IPS-15b (cell line): ENCODE results near the gene GASK1A.

Experiments used
- H3K27me3 ChIP-seq: one replicate; pipeline ENCODE4 v1.6.1; 2013; ENCODE audit warnings: low read length; ENCODE audit not compliant: control insufficient read depth, insufficient read depth
- H3K36me3 ChIP-seq: one replicate; pipeline ENCODE4 v1.6.1; 2013; ENCODE audit warnings: low read length; ENCODE audit not compliant: control insufficient read depth, insufficient read depth
- H3K4me1 ChIP-seq: one replicate; pipeline ENCODE4 v1.6.1; 2013; ENCODE audit warnings: mild to moderate bottlenecking, low read length; ENCODE audit not compliant: control insufficient read depth, insufficient read depth
- H3K4me3 ChIP-seq: one replicate; pipeline ENCODE4 v1.5.1; 2013; ENCODE audit warnings: low read depth, low read length
- H3K9ac ChIP-seq: one replicate; pipeline ENCODE4 v1.6.1; 2013; ENCODE audit warnings: low read depth, mild to moderate bottlenecking, low read length
- H3K9me3 ChIP-seq: one replicate; pipeline ENCODE4 v1.6.1; 2013; ENCODE audit warnings: mild to moderate bottlenecking, low read length; ENCODE audit not compliant: control insufficient read depth, insufficient read depth

The GASK1A gene

DNA sequence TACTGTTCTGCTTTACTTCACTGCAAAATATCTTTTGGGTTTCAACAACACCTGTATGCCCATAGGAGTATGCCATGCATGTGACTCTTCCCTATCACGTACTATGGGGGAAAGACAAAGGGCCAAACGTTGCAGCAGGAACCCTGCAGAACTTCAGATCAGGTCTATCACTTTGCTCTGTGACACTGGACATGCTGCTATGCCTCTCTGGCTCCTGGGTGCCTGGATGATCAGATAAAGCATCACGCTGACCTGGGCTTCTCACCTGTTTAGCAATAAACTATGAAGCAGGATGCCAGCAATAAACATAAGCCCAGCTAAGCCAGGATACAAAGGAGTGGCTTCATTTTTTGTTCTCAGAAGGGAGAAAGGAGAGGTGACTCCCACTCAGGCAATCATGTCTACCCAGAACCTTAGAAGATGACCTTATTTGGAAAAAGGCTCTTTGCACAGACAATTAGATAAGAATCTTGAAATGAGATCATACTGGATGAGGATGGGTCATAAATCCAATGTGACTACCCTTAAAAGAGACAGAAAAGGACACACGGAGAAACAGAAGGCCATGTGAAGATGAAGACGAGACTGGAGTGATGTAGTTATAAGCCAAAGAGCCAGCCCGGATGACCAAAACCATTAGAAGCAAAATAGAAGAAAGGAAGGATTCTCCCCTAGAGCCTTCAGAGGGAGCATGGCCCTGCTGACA lies 107.5 kb downstream of the GASK1A start:
- Histone ChIP-seq H3K27me3 (no peaks in the 10 kb centered on the region), H3K9ac (no peak overlapping the region), H3K9me3 (no peaks in the 10 kb centered on the region), H3K4me3 (no peak overlapping the region), H3K4me1 (no peaks in the 10 kb centered on the region), H3K36me3 (no peaks in the 10 kb centered on the region)

DNA sequence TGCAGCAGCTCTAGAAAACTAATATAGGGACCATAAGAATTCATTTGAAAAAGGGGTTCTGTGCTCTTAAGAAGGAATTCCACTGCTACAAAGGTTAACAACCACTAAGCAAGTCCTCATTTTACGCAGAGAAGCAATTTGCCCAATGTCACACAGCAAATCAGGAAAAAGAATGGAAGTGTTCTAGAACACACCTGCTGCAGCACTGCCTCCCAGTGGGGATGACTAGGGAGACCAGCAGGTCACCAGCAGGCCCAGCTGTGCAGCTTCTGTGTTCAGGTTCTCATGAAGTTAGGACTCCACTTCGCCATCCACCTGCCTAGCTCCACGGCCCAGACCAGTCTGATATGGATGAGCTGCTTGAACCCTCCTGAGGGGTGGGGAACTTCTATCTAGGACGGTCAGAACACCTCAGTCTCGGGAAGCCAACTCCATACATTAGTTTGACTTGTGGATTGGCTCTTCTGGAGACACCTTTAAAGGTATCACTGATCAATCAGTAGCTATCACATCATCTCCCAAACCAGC lies 108.2 kb downstream of the GASK1A start:
- Histone ChIP-seq H3K9ac (no peak overlapping the region), H3K27me3 (no peaks in the 10 kb centered on the region), H3K4me1 (no peaks in the 10 kb centered on the region), H3K4me3 (no peak overlapping the region), H3K9me3 (no peaks in the 10 kb centered on the region), H3K36me3 (no peaks in the 10 kb centered on the region)

DNA sequence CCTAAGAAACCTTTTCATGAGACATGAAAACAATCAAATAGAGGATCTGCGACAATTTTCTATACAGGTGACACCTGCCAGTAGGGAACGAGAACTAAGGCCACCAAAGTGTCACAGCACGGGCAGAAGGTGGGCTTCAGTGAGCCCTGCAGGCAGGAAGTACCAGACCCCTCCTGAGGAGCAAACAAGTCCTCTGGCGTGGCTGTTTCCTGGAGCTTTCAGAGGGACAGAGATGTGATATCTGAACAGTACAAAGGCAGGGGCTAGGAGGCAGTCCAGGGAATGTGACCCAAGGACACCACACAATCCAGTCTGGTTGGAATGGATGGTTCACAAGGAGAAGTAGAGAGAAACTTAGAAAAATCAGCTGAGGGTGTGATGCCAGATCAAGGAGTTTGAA lies 110.0 kb downstream of the GASK1A start:
- Histone ChIP-seq H3K9me3 (no peaks in the 10 kb centered on the region), H3K36me3 (no peaks in the 10 kb centered on the region), H3K4me1 (no peaks in the 10 kb centered on the region), H3K27me3 (no peaks in the 10 kb centered on the region), H3K4me3 (no peak overlapping the region), H3K9ac (no peak overlapping the region)

DNA sequence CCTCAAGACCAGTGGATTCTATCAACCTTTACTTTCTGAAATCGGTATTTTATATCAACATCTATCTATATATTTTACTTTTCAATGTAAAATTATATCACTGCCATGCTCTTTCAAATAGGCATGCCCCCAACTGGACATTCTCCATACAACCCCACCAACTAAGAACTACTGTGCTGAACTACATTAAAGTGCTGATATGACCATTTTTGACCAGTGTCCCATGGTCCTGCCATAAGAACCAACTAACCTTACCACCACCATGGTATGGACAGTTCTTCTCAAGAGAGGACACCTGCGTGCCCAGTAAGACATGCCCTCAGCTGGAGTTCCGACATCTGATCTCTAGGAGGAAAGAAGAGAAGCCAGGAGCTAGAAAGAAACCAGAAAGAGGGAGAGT lies 111.1 kb downstream of the GASK1A start:
- Histone ChIP-seq H3K27me3 (no peaks in the 10 kb centered on the region), H3K4me1 (no peaks in the 10 kb centered on the region), H3K9me3 (no peaks in the 10 kb centered on the region), H3K4me3 (no peak overlapping the region), H3K36me3 (no peaks in the 10 kb centered on the region), H3K9ac (no peak overlapping the region)

DNA sequence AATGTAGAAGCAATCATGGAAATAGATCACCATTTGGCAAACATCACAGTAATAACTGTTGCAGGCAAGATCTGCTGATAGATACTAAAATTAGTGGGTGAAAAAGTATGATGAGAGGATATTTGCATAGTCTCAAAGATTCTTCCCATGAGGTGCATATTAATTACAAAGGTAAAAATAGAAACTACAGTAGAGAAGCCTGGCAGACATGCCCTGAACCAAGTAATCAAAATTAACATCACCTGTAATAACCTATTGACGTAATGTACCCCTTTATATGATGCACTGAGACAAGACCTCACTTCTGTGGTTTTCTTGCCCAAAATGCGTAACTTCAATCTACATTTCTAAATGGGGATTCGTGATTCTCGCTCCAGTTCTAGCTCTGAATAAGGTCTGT lies 112.4 kb downstream of the GASK1A start:
- Histone ChIP-seq H3K36me3 (no peaks in the 10 kb centered on the region), H3K4me1 (no peaks in the 10 kb centered on the region), H3K4me3 (no peak overlapping the region), H3K27me3 (no peaks in the 10 kb centered on the region), H3K9me3 (no peaks in the 10 kb centered on the region), H3K9ac (no peak overlapping the region)

DNA sequence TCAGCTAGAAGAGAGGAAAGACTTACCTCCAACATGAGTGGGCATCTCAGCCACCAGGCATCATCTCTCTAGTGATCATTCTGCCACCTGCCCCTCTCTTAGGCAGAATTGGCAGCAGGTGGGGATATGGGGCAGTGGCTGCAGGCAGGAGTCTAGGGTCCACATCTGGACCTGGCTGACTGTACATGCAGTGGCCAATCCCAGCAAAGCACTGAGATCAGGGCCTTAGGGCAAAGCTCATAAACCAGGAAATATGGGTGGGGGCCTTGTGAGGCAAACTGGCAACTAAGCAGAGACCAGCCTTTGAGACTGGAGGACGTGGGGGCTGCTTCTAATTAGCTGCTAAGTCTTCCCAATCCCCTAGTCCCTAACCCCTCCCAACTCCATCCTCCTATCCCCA lies 113.9 kb downstream of the GASK1A start:
- Histone ChIP-seq H3K9ac (no peak overlapping the region), H3K4me1 (no peaks in the 10 kb centered on the region), H3K4me3 (no peak overlapping the region), H3K27me3 (no peaks in the 10 kb centered on the region), H3K36me3 (no peaks in the 10 kb centered on the region), H3K9me3 (no peaks in the 10 kb centered on the region)

DNA sequence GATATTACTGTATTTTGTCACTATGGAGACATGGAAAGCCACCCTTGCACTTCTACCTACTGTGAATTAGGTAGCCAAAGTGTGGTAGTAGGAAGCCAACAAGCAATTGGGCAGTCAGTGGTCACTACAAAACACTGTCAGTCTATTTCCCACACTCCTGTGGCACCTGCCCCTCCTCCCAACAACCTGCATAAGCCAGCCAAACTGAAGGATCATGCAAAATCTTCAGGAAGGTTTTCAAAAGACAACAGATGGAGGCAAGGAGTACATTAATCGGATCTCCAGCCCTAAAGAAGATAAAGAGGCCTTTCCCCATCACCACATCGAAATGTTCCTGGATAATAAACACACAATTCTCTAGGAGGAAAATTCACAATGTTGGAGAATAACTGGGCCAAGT lies 114.9 kb downstream of the GASK1A start:
- Histone ChIP-seq H3K36me3 (no peaks in the 10 kb centered on the region), H3K4me3 (no peak overlapping the region)

DNA sequence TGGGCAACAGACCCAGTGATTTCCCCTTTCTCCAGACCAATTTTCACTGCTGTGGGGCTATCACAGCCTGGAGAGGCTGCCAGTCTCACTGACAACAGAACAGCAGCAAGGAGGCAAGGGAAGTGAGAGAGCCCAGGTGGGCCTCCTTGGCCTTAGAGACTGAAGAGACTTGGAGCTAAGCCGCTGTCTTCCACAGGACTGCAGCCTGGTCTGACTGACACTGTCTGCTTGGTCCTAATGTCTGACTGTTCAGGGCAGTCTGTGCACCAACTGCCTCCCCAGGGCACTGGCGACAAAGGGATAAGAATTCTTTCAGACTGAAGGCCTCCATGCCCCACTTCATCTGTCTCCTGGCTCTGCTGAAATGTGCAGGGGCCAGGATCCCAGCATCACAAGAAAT lies 115.3 kb downstream of the GASK1A start:
- Histone ChIP-seq H3K36me3 (no peaks in the 10 kb centered on the region), H3K9ac (no peak overlapping the region), H3K4me1 (no peaks in the 10 kb centered on the region), H3K27me3 (no peaks in the 10 kb centered on the region), H3K9me3 (no peaks in the 10 kb centered on the region), H3K4me3 (no peak overlapping the region)

More for the DNA sequence above, 114.9 kb downstream of the GASK1A start:
- Histone ChIP-seq H3K9ac (no peak overlapping the region), H3K27me3 (no peaks in the 10 kb centered on the region), H3K4me1 (no peaks in the 10 kb centered on the region), H3K9me3 (no peaks in the 10 kb centered on the region)

DNA sequence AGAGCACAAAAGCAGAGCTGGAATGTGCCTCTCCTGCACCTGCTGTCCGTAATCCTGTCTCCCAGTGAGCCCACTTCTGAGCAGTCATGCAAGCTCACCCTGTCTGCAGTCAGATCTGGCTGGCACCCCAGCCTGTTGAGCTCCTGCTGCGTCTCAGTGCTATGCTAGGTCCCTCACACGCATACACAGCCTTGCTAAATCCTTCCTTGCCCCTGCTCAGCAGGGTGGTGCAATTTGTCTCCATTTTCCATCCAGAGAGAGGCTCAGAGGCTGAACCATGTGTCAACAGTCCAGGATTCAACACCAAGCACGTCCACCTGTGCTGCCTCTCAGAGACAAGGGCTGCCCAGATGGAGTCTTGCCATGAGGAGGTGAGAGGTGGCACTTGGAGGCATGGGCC lies 115.7 kb downstream of the GASK1A start:
- Histone ChIP-seq H3K27me3 (no peaks in the 10 kb centered on the region), H3K9me3 (no peaks in the 10 kb centered on the region), H3K36me3 (no peaks in the 10 kb centered on the region), H3K4me1 (no peaks in the 10 kb centered on the region), H3K4me3 (no peak overlapping the region), H3K9ac (no peak overlapping the region)

DNA sequence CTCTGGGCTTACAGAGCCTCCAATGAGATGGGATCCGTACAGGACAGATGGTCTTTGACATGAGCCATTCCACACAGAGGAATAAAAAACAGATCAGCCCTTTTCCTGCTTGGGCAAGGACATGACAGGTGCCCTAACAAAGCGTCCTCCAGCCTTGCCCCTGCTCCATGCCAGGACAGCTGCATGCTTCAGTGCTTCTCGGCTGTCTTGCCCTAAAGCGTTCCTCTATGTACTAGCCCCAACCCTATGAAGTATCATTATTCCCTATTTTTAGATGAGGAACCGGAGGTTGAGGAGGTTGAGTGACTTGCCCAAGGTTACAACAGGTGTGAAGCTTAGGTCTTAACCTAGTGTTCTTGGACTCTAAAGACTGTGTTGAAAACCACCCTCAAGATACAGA lies 116.3 kb downstream of the GASK1A start:
- H3K4me3 ChIP-seq, result no peak overlapping the region

DNA sequence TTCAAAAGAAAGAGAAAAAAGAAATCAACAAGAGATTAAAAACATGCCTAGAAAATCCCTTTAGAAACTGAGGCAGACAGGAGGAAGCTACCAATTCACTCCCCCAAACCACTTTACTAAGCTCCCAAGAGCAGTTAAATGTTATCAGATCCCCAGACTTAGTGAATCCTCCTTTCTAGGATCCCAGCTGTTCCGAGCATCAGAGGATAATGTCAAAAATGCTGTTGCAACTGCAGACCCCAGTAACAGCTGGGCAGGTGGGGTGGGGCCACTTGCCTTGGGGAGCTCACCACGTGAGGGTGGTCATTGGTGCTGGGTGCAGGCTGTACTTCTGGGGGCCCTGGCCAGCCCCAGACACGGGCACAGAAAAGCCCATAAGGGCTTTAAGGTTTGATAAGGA lies 117.7 kb downstream of the GASK1A start:
- Histone ChIP-seq H3K4me1 (no peaks in the 10 kb centered on the region), H3K9me3 (no peaks in the 10 kb centered on the region), H3K27me3 (no peaks in the 10 kb centered on the region), H3K9ac (no peak overlapping the region), H3K36me3 (no peaks in the 10 kb centered on the region), H3K4me3 (no peak overlapping the region)

More for the DNA sequence above, 116.3 kb downstream of the GASK1A start:
- Histone ChIP-seq H3K36me3 (no peaks in the 10 kb centered on the region), H3K9ac (no peak overlapping the region), H3K4me1 (no peaks in the 10 kb centered on the region), H3K27me3 (no peaks in the 10 kb centered on the region), H3K9me3 (no peaks in the 10 kb centered on the region)

DNA sequence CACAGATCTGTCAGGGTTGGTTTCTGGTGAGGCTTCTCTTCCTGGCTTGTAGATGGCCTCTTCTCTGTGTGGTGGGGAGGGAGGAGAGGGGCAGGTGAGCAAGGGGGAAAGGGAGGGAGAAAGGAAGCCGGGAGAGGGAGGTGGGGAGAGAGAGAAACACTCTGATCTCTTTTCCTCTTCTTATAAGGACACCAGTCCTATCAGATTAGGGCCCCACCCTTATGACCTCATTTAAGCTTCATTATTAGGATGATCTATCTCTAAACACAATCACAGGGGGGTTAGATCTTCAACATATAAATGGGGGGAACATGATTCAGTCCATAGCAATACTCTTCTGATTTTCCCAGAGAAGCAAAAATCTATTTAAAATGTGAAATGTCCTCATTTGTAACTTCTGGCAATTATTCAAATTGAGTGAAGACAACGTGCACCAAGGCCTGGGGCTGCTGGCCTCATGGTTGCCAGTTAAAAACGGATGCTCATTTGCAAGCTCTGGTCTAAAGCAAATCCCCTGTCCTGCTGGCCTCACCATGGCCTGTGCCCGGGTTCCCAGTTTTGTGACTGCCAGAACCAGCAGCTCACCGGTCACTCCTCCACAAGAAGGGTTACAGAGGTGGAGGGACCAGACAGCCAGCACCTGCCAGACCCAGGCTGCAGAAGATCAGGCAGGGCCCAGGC lies 118.4 kb downstream of the GASK1A start:
- H3K9me3 ChIP-seq, result no peaks in the 10 kb centered on the region
- no peak overlapping the region for H3K9ac ChIP-seq
- no peaks in the 10 kb centered on the region for H3K36me3 ChIP-seq
- H3K27me3 ChIP-seq, result no peaks in the 10 kb centered on the region
- H3K4me3 ChIP-seq, result no peak overlapping the region
- H3K4me1 ChIP-seq, result no peaks in the 10 kb centered on the region
